Medulla oblongata (tissue), 1 donor: ENCODE results near the gene MTPN.

ENCODE experiments used
- DNase-seq: peaks from one replicate; pipeline ENCODE4 v3.0.0-alpha.2; 2015; ENCODE audit errors: extremely low spot score

Gene MTPN

GRCh38 chr7:135956393-135956792, 20.8 kb downstream of the MTPN start:
- DNase-seq, result no peak

GRCh38 chr7:135950972-135951371, 26.2 kb downstream of the MTPN start:
- no peak for DNase-seq

- no peak for DNase-seq
Observed at GRCh38 chr7:135950429-135950828, 26.7 kb downstream of the MTPN start.

GRCh38 chr7:135946289-135947055, 30.7 kb downstream of the MTPN start:
- no peak for DNase-seq

- no peak for DNase-seq
Observed at GRCh38 chr7:135944753-135945152, 32.4 kb downstream of the MTPN start.

- DNase-seq, result no peak
Observed at GRCh38 chr7:135943134-135943879, 33.9 kb downstream of the MTPN start.

- DNase-seq, result no peak
Observed at GRCh38 chr7:135942614-135943013, 34.5 kb downstream of the MTPN start.

- DNase-seq, result no peak
Observed at GRCh38 chr7:135940077-135941075, 36.8 kb downstream of the MTPN start.

GRCh38 chr7:135939261-135939812, 37.8 kb downstream of the MTPN start:
- DNase-seq, result no peak

- DNase-seq, result no peak
Observed at GRCh38 chr7:135938563-135938962, 38.6 kb downstream of the MTPN start.

- no peak for DNase-seq
Observed at GRCh38 chr7:135938086-135938485, 39.1 kb downstream of the MTPN start.

GRCh38 chr7:135936497-135937217, 40.5 kb downstream of the MTPN start:
- DNase-seq, result no peak

GRCh38 chr7:135934651-135935050, 42.5 kb downstream of the MTPN start:
- DNase-seq, result no peak

- DNase-seq, result no peak
Observed at GRCh38 chr7:135933509-135934188, 43.5 kb downstream of the MTPN start.

- DNase-seq, result no peak
Observed at GRCh38 chr7:135932131-135932530, 45.0 kb downstream of the MTPN start.

GRCh38 chr7:135930565-135931461, 46.3 kb downstream of the MTPN start:
- DNase-seq, result no peak

- DNase-seq, result no peak
Observed at GRCh38 chr7:135929722-135930141, 47.4 kb downstream of the MTPN start.

- DNase-seq, result no peak
Observed at GRCh38 chr7:135929249-135929648, 47.9 kb downstream of the MTPN start.

GRCh38 chr7:135928136-135928535, 49.0 kb downstream of the MTPN start:
- no peak for DNase-seq
